GM12878 (cell line): ENCODE data around the gene KIR2DL3. TPM values are rescaled to one million over a fixed set of nuclear protein-coding genes. Genes with fewer than 3 reads are reported as not detected.
"Not testable (repeated sequence)": the region's sequence is repeated elsewhere in the genome, so short reads cannot be mapped to it uniquely, and the experiment has no call there.

ENCODE experiments used
- ATAC-seq: fragments of 200-7000 bp; cut with Tn5 transposase; 3 replicates; pipeline ENCODE4 v1.9.1; 2020; ENCODE audit warnings: mild to moderate bottlenecking, moderate library complexity
- Bru-seq: library from RNA; stranded (reverse); fragments of 400-500 nt; gene quantifications from one replicate; lab custom pipeline; 2021; lab: Mats Ljungman, UMichigan
- BruChase-seq, 2 experiments: library from RNA; stranded (reverse); fragments of 400-500 nt; gene quantifications; one replicate each; lab custom pipeline; 2021; lab: Mats Ljungman, UMichigan
- BruUV-seq: library from RNA; stranded (reverse); fragments of 400-500 nt; replicated peaks from 2 replicates; lab custom pipeline; 2021; lab: Mats Ljungman, UMichigan
- CTCF ChIA-PET: fragments of 300-600 bp; sonication (Branson Sonifier 250); formaldehyde crosslinking; extraction: SDS; loops from one replicate; lab custom pipeline; 2021; ENCODE audit warnings: inconsistent platforms; lab: Yijun Ruan, JAX
- POLR2A ChIA-PET: fragments of 350-600 bp; formaldehyde crosslinking; extraction: SDS; loops from one replicate; lab custom pipeline; 2021; ENCODE audit warnings: inconsistent platforms; lab: Charles Lee
- RAD21 ChIA-PET: fragments of 300-600 bp; sonication (Branson Sonifier 250); formaldehyde crosslinking; loops from one replicate; lab custom pipeline; 2023; ENCODE audit warnings: antibody characterized with exemption; ENCODE audit not compliant: unreplicated experiment; lab: Charles Lee
- SMC1A ChIA-PET: fragments of 300-600 bp; sonication (Branson Sonifier 250); formaldehyde crosslinking; loops from one replicate; lab custom pipeline; 2023; ENCODE audit not compliant: unreplicated experiment, uncharacterized antibody; lab: Charles Lee
- DNase-seq: peaks from one replicate; pipeline ENCODE4 v3.0.0-alpha.2; 2011; ENCODE audit warnings: low read depth, low spot score
- FAIRE-seq: peaks from 3 replicates; lab custom pipeline; 2011; peaks lifted over from hg19 to GRCh38; lab: Jason Lieb, UNC
- H2AFZ ChIP-seq: 2 replicates; pipeline ENCODE4 v1.6.0; 2011; ENCODE audit warnings: low read depth, low read length, control low read depth; ENCODE audit not compliant: control insufficient read depth
- H3K27ac ChIP-seq: 2 replicates; pipeline ENCODE4 v1.5.1; 2011; ENCODE audit warnings: control low read depth; ENCODE audit not compliant: control insufficient read depth, insufficient read depth
- H3K27me3 ChIP-seq, 2 experiments: replicated peaks in 1 of 2; 2 replicates each; pipeline versions ENCODE4 v1.6.0 to v1.6.1; 2011; ENCODE audit warnings: low read length in 1 of 2; ENCODE audit not compliant: control insufficient read depth in 2 of 2, insufficient read depth in 2 of 2
- H3K36me3 ChIP-seq, 2 experiments: 2 replicates each; pipeline ENCODE4 v1.5.1; 2011; ENCODE audit warnings: low read length in 1 of 2; ENCODE audit not compliant: control insufficient read depth in 2 of 2, insufficient read depth in 2 of 2
- H3K4me1 ChIP-seq: 2 replicates; pipeline ENCODE4 v1.6.1; 2011; ENCODE audit warnings: mild to moderate bottlenecking, low read length, moderate library complexity, mixed read lengths; ENCODE audit not compliant: control insufficient read depth, insufficient read depth
- H3K4me2 ChIP-seq: 2 replicates; pipeline ENCODE4 v1.6.0; 2011; ENCODE audit warnings: control low read depth; ENCODE audit not compliant: control insufficient read depth, insufficient read depth
- H3K4me3 ChIP-seq: fragments of 200-600 bp; sonication (generic); 2 replicates; pipeline ENCODE4 v1.5.1; 2016
- H3K79me2 ChIP-seq: 2 replicates; pipeline ENCODE4 v1.6.0; 2011; ENCODE audit warnings: low read length; ENCODE audit not compliant: control insufficient read depth, insufficient read depth
- H3K9ac ChIP-seq: 2 replicates; pipeline ENCODE4 v1.8.0; 2011; ENCODE audit warnings: low read length, control low read depth, mixed read lengths; ENCODE audit not compliant: control insufficient read depth, insufficient read depth
- H3K9me3 ChIP-seq: replicated peaks from 3 replicates; pipeline ENCODE4 v1.5.1; 2011; ENCODE audit warnings: mild to moderate bottlenecking, low read length; ENCODE audit not compliant: control insufficient read depth, insufficient read depth
- H4K20me1 ChIP-seq: 2 replicates; pipeline ENCODE4 v1.6.0; 2011; ENCODE audit not compliant: control insufficient read depth, insufficient read depth
- ATF2 ChIP-seq: IDR thresholded peaks from 2 replicates; pipeline ENCODE4 v1.6.1; 2012; ENCODE audit warnings: low read length, inconsistent platforms
- CHD1 ChIP-seq: IDR thresholded peaks from 2 replicates; pipeline ENCODE4 v1.6.1; 2012; ENCODE audit warnings: low read depth, low read length, improper control_type of control experiment
- CHD2 ChIP-seq: IDR thresholded peaks from 2 replicates; pipeline ENCODE4 v1.6.1; 2011; ENCODE audit warnings: low read depth, low read length, improper control_type of control experiment, borderline replicate concordance
- CREM ChIP-seq: IDR thresholded peaks from 2 replicates; pipeline ENCODE4 v1.6.1; 2014; ENCODE audit warnings: antibody characterized with exemption, low read depth
- IKZF1 ChIP-seq: fragments of 450-650 bp; conservative IDR thresholded peaks from 2 replicates; pipeline ENCODE4 v1.6.1; 2017; ENCODE audit warnings: antibody characterized with exemption, mild to moderate bottlenecking
- LARP7 ChIP-seq: fragments of 450-650 bp; IDR thresholded peaks from 2 replicates; pipeline ENCODE4 v1.6.1; 2017; ENCODE audit warnings: mild to moderate bottlenecking
- MTA3 ChIP-seq: IDR thresholded peaks from 2 replicates; pipeline ENCODE4 v1.6.1; 2012; ENCODE audit warnings: low read length, inconsistent platforms, borderline replicate concordance
- POLR2AphosphoS2 ChIP-seq: IDR thresholded peaks from 2 replicates; pipeline ENCODE4 v1.6.1; 2011; ENCODE audit warnings: low read depth, mild to moderate bottlenecking, low read length, improper control_type of control experiment, moderate library complexity
- RUNX3 ChIP-seq: IDR thresholded peaks from 2 replicates; pipeline ENCODE4 v1.6.1; 2012; ENCODE audit warnings: low read length, inconsistent platforms
- SIN3A ChIP-seq: IDR thresholded peaks from 2 replicates; pipeline ENCODE4 v1.6.1; 2012; ENCODE audit warnings: low read depth, low read length, improper control_type of control experiment
- SMARCA5 ChIP-seq: fragments of 450-650 bp; IDR thresholded peaks from 2 replicates; pipeline ENCODE4 v1.6.1; 2017; ENCODE audit warnings: mild to moderate bottlenecking
- SREBF1 ChIP-seq: IDR thresholded peaks from 2 replicates; pipeline ENCODE4 v1.6.1; 2012; ENCODE audit warnings: mild to moderate bottlenecking, low read length
- TCF3 ChIP-seq: IDR thresholded peaks from 2 replicates; pipeline ENCODE4 v1.6.1; 2012; ENCODE audit warnings: low read depth, mild to moderate bottlenecking, low read length, borderline replicate concordance; ENCODE audit not compliant: insufficient read depth
- WGBS: methylation state at CpG from one replicate; pipeline ENCODE4 v1.1.6; 2016; ENCODE audit warnings: low lambda C conversion rate; ENCODE audit not compliant: insufficient replicate concordance, insufficient coverage; ENCODE audit errors: missing lambda C conversion rate; 5-methylcytosine and 5-hydroxymethylcytosine counted together
- in situ Hi-C: fragments of 300-500 bp; cut with MboI; formaldehyde crosslinking; loops from 9 replicates; pipeline ENCODE4 v1.14.3; 2018; ENCODE audit warnings: mixed read lengths
- intact Hi-C: fragments of 100-400 bp; cut with micrococcal nuclease; formaldehyde crosslinking; loops from one replicate; pipeline ENCODE4 v1.14.2; 2022; ENCODE audit not compliant: unreplicated experiment
- long read RNA-seq, 2 experiments: library from polyadenylated mRNA; unstranded; transcript quantifications; one replicate each; pipeline ENCODE4 v2.0.0, GENCODE V29; 2019 to 2020
- polyA minus RNA-seq, 3 experiments: library from RNA; depleted of rRNA, polyadenylated mRNA; stranded (reverse); fragments of >200 nt; gene quantifications; 2 replicates each; pipeline ENCODE4 v1.2.3, GENCODE V29; 2011
- polyA plus RNA-seq, 11 experiments: library from polyadenylated mRNA; depleted of rRNA in 4 of 11; unstranded in 6 of 11; stranded (reverse) in 5 of 11; fragments of >200 nt; fragmentation: Nextera tagmentation in 4 of 11; fragmentation: Illumina TruSeq in 1 of 11; extraction: Ambion mirVana in 4 of 11; extraction: Trizol in 1 of 11; gene quantifications; 1 replicate in 1 of 11; 2 replicates in 10 of 11; pipeline versions ENCODE4 v1.2.1 to v1.2.3, GENCODE V29; 2011 to 2016; ENCODE audit warnings: inconsistent platforms in 2 of 11, missing spikeins in 2 of 11, low read depth in 1 of 11
- total RNA-seq, 4 experiments: library from RNA; depleted of rRNA in 3 of 4; stranded (reverse); fragments of >200 nt in 3 of 4; fragmentation: Illumina TruSeq in 1 of 4; extraction: Trizol in 1 of 4; gene quantifications; 2 replicates each; pipeline versions ENCODE4 v1.2.1 to v1.2.3, GENCODE V29; 2013 to 2021

The KIR2DL3 gene
- not detected in 2 replicates for total RNA-seq (2013; cell fraction: nucleolus; rRNA removed)
- total RNA-seq (2014; rRNA removed) (not detected in 2 replicates), total RNA-seq (2014; rRNA removed; fragmentation: Illumina TruSeq; extraction: Trizol) (not detected in 2 replicates), total RNA-seq (2021) (not detected in 2 replicates), polyA plus RNA-seq (2011; rRNA removed) (0.33 and 0.45 TPM in 2 replicates), polyA plus RNA-seq (2014; fragmentation: Illumina TruSeq; extraction: Trizol) (not detected in 2 replicates), polyA plus RNA-seq (2014; fragmentation: Nextera tagmentation; extraction: Ambion mirVana) (not detected), polyA plus RNA-seq (2014; rRNA removed) (not detected in 2 replicates), polyA plus RNA-seq (2016; fragmentation: Nextera tagmentation; extraction: Ambion mirVana) (not detected), polyA minus RNA-seq (2011; rRNA and poly(A)+ RNA removed) (0.22 and 0.98 TPM in 2 replicates), Bru-seq, nascent RNA (not detected), BruChase-seq, experiment 1, labeled RNA remaining after a 6-hour chase (not detected), BruChase-seq, experiment 2, labeled RNA remaining after a 2-hour chase (not detected)
- not detected for polyA plus RNA-seq (2011; ENCODE audit: low read depth)
- 0.45 and 0.54 TPM in 2 replicates for polyA plus RNA-seq (2011; cell fraction: cytosol; rRNA removed)
- polyA plus RNA-seq (2011; cell fraction: nucleus; rRNA removed), result 0.09 and 0.22 TPM in 2 replicates
- polyA plus RNA-seq (2012), result not detected in 2 replicates
- polyA minus RNA-seq (2011; cell fraction: cytosol; rRNA and poly(A)+ RNA removed), result not detected in 2 replicates
- polyA minus RNA-seq (2011; cell fraction: nucleus; rRNA and poly(A)+ RNA removed), result not detected in 2 replicates
- long read RNA-seq, experiment 1, result 0 reads
- long read RNA-seq, experiment 2, partial matches to known transcripts, result 0 of 2 reads
- long read RNA-seq, experiment 2, other reads (novel, unspliced or antisense), result 2 of 2 reads

GRCh38 chr19:54738306-54738705, at the start of gene KIR2DL3:
Gene KIR2DL3, plus strand, starts transcription at chr19:54738513. Its CDS starts 33 bp downstream, at chr19:54738546.
- H4K20me1 ChIP-seq, H3K27me3 ChIP-seq, H3K27ac ChIP-seq, ATAC-seq, POLR2A ChIA-PET, FAIRE-seq, BruUV-seq, CTCF ChIA-PET, RAD21 ChIA-PET, H3K9me3 ChIP-seq, SMC1A ChIA-PET, H2AFZ ChIP-seq, DNase-seq, H3K4me1 ChIP-seq, H3K36me3 ChIP-seq, H3K79me2 ChIP-seq, H3K9ac ChIP-seq, H3K4me3 ChIP-seq, H3K4me2 ChIP-seq: not testable (repeated sequence)
- 59% methylated on average over 16 of the region's 16 CpGs for WGBS
- in situ Hi-C loops, result loop anchor here (5.0 kb wide), 1 partner anchor 109 kb away; no protein-coding TSS in a partner anchor
- intact Hi-C loops, result loop anchor here (2.0 kb wide), 1 partner anchor 110 kb away; no protein-coding TSS in a partner anchor

- no peaks in the 10 kb centered on the region for H3K9me3 ChIP-seq
- H3K4me1 ChIP-seq, result no peaks in the 10 kb centered on the region
- H3K27me3 ChIP-seq, result no peaks in the 10 kb centered on the region
- POLR2A ChIA-PET, result no interaction called here
- BruUV-seq, result no TSS peak
- no peak overlapping the region for H3K4me2 ChIP-seq
- no peak overlapping the region for H3K4me3 ChIP-seq
- SMC1A ChIA-PET, result no interaction called here
- no peaks in the 10 kb centered on the region for H3K36me3 ChIP-seq
- RAD21 ChIA-PET, result no interaction called here
- ATAC-seq (no peak), FAIRE-seq (no peak), DNase-seq (no peak)
- 35% methylated on average over 9 of the region's 9 CpGs for WGBS
- no peak overlapping the region for H2AFZ ChIP-seq
- no peaks in the 10 kb centered on the region for H4K20me1 ChIP-seq
- H3K9ac ChIP-seq, result no peak overlapping the region
- H3K79me2 ChIP-seq, result no peaks in the 10 kb centered on the region
- in situ Hi-C loops, result no loop called here
- intact Hi-C loops, result no loop called here
- no peak overlapping the region for H3K27ac ChIP-seq
- no peak for TF ChIP-seq ATF2
- no peak for TF ChIP-seq SMARCA5
- TF ChIP-seq SIN3A, result no peak
- TF ChIP-seq CHD2, result no peak
- TF ChIP-seq TCF3, result no peak
- TF ChIP-seq SREBF1, result no peak
- TF ChIP-seq IKZF1, result no peak
- TF ChIP-seq MTA3, result no peak
- TF ChIP-seq CHD1, result no peak
- no peak for TF ChIP-seq POLR2AphosphoS2
- no peak for TF ChIP-seq RUNX3
- no peak for TF ChIP-seq CREM
- TF ChIP-seq LARP7, result no peak
- CTCF ChIA-PET, result no interaction called here
Observed at GRCh38 chr19:54691582-54692297, 46.6 kb upstream of the KIR2DL3 start.
